OCI-LY3 (cell line): ENCODE results near the gene TLE6.

Experiments
- H2AFZ ChIP-seq: fragments of 200-600, 300-600 bp; shearing (Covaris generic); 2 replicates; pipeline ENCODE4 v1.6.0; 2014; ENCODE audit warnings: antibody characterized with exemption, low read depth, low read length
- H3K27ac ChIP-seq: fragments of 200-600, 300-600 bp; sonication (generic); 2 replicates; pipeline ENCODE4 v1.5.1; 2014; ENCODE audit warnings: mild to moderate bottlenecking, low read length, moderate library complexity, mixed read lengths
- H3K27me3 ChIP-seq: fragments of 200-600, 300-600 bp; sonication (generic); 2 replicates; pipeline ENCODE4 v1.6.1; 2014; ENCODE audit warnings: low read depth, low read length, mixed read lengths
- H3K36me3 ChIP-seq: fragments of 200-600, 300-600 bp; sonication (generic); replicated peaks from 2 replicates; pipeline ENCODE3; 2014; ENCODE audit warnings: low read depth, low read length, mixed read lengths
- H3K4me1 ChIP-seq: fragments of 300-600, 200-600 bp; sonication (generic); 2 replicates; pipeline ENCODE4 v1.6.1; 2014; ENCODE audit warnings: low read length, mixed read lengths
- H3K4me2 ChIP-seq: fragments of 200-600, 300-600 bp; sonication (generic); 2 replicates; pipeline ENCODE4 v1.6.1; 2014; ENCODE audit warnings: low read length, mixed read lengths
- H3K4me3 ChIP-seq: fragments of 300-600, 200-600 bp; sonication (generic); 2 replicates; pipeline ENCODE4 v1.5.1; 2014; ENCODE audit warnings: antibody characterized with exemption, mild to moderate bottlenecking, low read length, moderate library complexity
- H3K79me2 ChIP-seq: fragments of 300-600, 200-600 bp; shearing (Covaris generic); 2 replicates; pipeline ENCODE4 v1.6.1; 2014; ENCODE audit warnings: mild to moderate bottlenecking, low read length, mixed read lengths
- H3K9ac ChIP-seq: fragments of 300-600, 200-600 bp; shearing (Covaris generic); 2 replicates; pipeline ENCODE4 v1.6.0; 2014; ENCODE audit warnings: mild to moderate bottlenecking, low read length, moderate library complexity
- H3K9me3 ChIP-seq: fragments of 200-600, 300-600 bp; shearing (Covaris generic); 2 replicates; pipeline ENCODE4 v1.6.1; 2014; ENCODE audit warnings: low read length, mixed read lengths; ENCODE audit not compliant: insufficient read depth
- H4K20me1 ChIP-seq: fragments of 200-600, 300-600 bp; sonication (generic); 2 replicates; pipeline ENCODE4 v1.6.1; 2016; ENCODE audit warnings: low read length, mixed read lengths; ENCODE audit not compliant: insufficient read depth
- EZH2phosphoT487 ChIP-seq: fragments of 200-600 bp; shearing (Covaris generic); IDR thresholded peaks from 2 replicates; pipeline ENCODE4 v1.6.1; 2018; ENCODE audit warnings: antibody characterized with exemption, mixed run types, low read depth
- TF ChIP-seq, protein P1 (sequence below): fragments of 200-600, 300-600 bp; sonication (generic); IDR thresholded peaks from 2 replicates; pipeline ENCODE4 v1.5.1; 2014; ENCODE audit warnings: antibody characterized with exemption, low read length, low read depth

Gene TLE6

DNA sequence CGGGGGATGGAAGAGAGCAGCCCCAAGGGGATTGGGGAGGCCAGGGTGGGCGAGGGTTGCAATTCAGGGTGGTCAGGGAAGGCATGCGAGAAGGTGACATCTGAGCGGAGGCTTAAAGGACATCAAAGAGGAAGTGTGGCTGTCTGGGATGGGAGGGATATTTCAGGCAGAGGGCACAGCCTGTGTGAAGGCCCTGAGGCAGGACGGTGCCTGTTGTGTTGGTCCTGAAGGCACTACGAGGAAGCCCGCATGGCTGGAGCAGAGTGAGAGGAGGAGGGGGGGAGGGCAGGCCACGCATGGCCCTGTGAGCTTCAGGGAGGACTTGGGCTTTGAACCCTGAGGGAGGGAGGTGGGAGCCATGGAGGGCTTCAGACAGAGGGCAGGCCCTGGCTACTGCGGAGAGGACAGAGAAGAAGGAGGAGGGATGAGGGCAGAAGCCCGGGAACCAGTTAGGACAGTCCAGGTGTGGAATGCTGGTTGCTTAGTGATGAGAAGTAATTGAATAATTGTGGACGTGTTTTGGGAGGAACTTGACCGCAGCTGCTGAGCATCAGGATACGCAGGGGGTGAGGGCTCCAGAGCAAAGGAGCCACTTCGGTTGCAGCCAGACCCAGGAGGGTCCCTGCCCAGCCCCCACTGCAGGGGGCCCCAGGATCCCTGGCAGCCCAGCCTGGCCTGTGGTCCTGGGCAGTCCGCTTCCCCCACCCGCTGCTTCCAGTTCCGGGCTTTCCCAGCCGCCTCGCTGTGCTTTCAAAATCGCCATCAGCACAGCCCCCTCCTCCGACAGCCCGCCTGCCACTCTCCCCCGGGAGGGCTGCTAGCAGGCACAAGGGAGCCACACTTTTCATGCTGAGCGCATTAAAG, 6.2 kb downstream of the TLE6 start:
- no peak overlapping the region for H3K4me3 ChIP-seq
- H3K9ac ChIP-seq: no peak overlapping the region
- TF ChIP-seq, protein P1, sequence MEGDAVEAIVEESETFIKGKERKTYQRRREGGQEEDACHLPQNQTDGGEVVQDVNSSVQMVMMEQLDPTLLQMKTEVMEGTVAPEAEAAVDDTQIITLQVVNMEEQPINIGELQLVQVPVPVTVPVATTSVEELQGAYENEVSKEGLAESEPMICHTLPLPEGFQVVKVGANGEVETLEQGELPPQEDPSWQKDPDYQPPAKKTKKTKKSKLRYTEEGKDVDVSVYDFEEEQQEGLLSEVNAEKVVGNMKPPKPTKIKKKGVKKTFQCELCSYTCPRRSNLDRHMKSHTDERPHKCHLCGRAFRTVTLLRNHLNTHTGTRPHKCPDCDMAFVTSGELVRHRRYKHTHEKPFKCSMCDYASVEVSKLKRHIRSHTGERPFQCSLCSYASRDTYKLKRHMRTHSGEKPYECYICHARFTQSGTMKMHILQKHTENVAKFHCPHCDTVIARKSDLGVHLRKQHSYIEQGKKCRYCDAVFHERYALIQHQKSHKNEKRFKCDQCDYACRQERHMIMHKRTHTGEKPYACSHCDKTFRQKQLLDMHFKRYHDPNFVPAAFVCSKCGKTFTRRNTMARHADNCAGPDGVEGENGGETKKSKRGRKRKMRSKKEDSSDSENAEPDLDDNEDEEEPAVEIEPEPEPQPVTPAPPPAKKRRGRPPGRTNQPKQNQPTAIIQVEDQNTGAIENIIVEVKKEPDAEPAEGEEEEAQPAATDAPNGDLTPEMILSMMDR: no peak
- TF ChIP-seq EZH2phosphoT487: no peak
- H3K27me3 ChIP-seq: no peaks in the 10 kb centered on the region
- no peaks in the 10 kb centered on the region for H4K20me1 ChIP-seq
- no peaks in the 10 kb centered on the region for H3K4me1 ChIP-seq
- H3K9me3 ChIP-seq: no peaks in the 10 kb centered on the region
- no peak overlapping the region for H3K4me2 ChIP-seq
- H3K27ac ChIP-seq: no peak overlapping the region
- no peaks in the 10 kb centered on the region for H3K36me3 ChIP-seq
- no peak overlapping the region for H2AFZ ChIP-seq
- no peaks in the 10 kb centered on the region for H3K79me2 ChIP-seq

DNA sequence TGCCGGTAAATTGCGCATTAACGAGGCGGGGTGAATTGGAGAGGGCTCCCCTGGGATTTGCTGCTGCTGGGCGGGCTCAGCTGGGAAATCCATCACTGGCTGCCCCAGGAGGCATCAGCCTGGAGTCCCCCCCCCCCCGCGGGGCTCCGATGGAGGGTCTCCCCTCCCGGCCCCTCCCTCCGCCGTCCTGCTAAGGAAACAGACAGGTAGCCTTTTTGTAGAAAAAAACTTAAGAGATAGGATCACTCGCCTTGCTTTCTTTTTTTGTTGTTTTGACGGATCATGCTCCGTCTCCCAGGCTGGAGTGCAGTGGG, 6.8 kb downstream of the TLE6 start:
- TF ChIP-seq, protein P1: no peak
- TF ChIP-seq EZH2phosphoT487: no peak
- Histone ChIP-seq H3K4me1 (no peaks in the 10 kb centered on the region), H3K9ac (no peak overlapping the region), H3K4me3 (no peak overlapping the region), H3K4me2 (no peak overlapping the region), H3K79me2 (no peaks in the 10 kb centered on the region), H3K36me3 (no peaks in the 10 kb centered on the region), H3K27me3 (no peaks in the 10 kb centered on the region), H2AFZ (no peak overlapping the region), H3K27ac (no peak overlapping the region), H4K20me1 (no peaks in the 10 kb centered on the region), H3K9me3 (no peaks in the 10 kb centered on the region)

DNA sequence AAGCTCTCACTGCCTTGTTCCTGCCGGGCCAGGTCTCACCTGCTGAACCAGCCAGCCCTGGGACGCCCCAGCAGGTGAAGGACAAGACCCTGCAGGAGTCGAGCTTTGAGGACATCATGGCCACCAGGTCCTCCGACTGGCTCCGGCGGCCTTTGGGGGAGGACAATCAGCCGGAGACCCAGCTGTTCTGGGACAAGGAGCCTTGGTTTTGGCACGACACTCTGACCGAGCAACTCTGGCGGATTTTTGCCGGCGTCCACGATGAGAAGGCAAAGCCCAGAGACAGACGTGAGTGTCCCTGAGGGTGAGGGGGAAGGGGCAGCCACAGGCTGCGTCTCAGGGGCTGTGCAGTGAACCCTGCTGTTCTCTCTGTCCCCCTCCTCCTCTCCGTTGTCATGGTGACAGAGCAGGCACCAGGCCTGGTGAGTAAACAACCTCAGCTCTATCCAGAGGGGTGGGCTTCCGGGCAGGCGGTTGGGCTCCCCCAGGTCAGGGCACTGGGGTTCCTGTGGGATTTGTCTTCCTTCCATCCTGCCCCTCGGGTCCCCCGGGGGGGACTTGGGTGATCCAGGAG, 9.7 kb downstream of the TLE6 start:
- Histone ChIP-seq H3K9me3 (no peaks in the 10 kb centered on the region), H4K20me1 (no peaks in the 10 kb centered on the region), H3K27ac (no peak overlapping the region), H3K79me2 (no peaks in the 10 kb centered on the region), H3K36me3 (no peaks in the 10 kb centered on the region), H3K4me2 (no peak overlapping the region), H3K27me3 (no peaks in the 10 kb centered on the region), H3K4me3 (no peak overlapping the region), H3K9ac (no peak overlapping the region), H3K4me1 (no peaks in the 10 kb centered on the region), H2AFZ (no peak overlapping the region)
- no peak for TF ChIP-seq EZH2phosphoT487
- TF ChIP-seq, protein P1: no peak

DNA sequence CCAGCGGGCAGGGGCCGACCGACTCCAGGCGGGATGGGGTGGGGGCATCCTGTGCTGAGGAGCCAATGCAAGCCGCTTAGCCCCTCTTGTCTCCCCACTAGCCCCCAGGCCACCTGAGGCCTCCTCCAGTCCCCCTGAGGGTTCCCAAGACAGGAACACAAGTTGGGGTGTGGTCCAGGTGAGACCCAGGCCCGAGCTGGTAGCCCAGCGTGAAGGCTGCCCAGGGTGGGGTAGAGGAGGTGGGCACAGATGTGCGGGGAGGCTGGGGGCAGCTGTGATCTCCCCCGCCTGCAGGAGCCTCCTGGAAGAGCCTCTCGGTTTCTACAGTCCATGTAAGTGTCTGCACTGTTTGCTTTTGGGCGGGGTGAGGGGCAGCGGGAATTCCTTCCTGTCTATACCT, 10.4 kb downstream of the TLE6 start:
- Histone ChIP-seq H3K9me3 (no peaks in the 10 kb centered on the region), H3K27ac (no peak overlapping the region), H3K4me1 (no peaks in the 10 kb centered on the region), H3K79me2 (no peaks in the 10 kb centered on the region), H3K36me3 (no peaks in the 10 kb centered on the region), H3K4me2 (no peak overlapping the region), H4K20me1 (no peaks in the 10 kb centered on the region), H3K4me3 (no peak overlapping the region), H2AFZ (no peak overlapping the region), H3K27me3 (no peaks in the 10 kb centered on the region), H3K9ac (no peak overlapping the region)
- no peak for TF ChIP-seq EZH2phosphoT487
- TF ChIP-seq, protein P1: no peak
